ENCODE data around the gene AP4E1.
"Not testable (repeated sequence)": the region's sequence is repeated elsewhere in the genome, so short reads cannot be mapped to it uniquely, and the experiment has no call there.

AP4E1 gene

GRCh38 chr15:50888054-50888453 lies 20.4 kb upstream of the AP4E1 start:
- H3K4me3 ChIP-seq (ENCODE audit: low read depth, low read length): no peak overlapping the region
- DNase-seq (ENCODE audit: low read depth): no peak
- TF ChIP-seq, protein P1, sequence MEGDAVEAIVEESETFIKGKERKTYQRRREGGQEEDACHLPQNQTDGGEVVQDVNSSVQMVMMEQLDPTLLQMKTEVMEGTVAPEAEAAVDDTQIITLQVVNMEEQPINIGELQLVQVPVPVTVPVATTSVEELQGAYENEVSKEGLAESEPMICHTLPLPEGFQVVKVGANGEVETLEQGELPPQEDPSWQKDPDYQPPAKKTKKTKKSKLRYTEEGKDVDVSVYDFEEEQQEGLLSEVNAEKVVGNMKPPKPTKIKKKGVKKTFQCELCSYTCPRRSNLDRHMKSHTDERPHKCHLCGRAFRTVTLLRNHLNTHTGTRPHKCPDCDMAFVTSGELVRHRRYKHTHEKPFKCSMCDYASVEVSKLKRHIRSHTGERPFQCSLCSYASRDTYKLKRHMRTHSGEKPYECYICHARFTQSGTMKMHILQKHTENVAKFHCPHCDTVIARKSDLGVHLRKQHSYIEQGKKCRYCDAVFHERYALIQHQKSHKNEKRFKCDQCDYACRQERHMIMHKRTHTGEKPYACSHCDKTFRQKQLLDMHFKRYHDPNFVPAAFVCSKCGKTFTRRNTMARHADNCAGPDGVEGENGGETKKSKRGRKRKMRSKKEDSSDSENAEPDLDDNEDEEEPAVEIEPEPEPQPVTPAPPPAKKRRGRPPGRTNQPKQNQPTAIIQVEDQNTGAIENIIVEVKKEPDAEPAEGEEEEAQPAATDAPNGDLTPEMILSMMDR (IDR thresholded peaks at IDR 0.05; ENCODE audit: low read depth, low read length, missing control alignments): no peak

DNA sequence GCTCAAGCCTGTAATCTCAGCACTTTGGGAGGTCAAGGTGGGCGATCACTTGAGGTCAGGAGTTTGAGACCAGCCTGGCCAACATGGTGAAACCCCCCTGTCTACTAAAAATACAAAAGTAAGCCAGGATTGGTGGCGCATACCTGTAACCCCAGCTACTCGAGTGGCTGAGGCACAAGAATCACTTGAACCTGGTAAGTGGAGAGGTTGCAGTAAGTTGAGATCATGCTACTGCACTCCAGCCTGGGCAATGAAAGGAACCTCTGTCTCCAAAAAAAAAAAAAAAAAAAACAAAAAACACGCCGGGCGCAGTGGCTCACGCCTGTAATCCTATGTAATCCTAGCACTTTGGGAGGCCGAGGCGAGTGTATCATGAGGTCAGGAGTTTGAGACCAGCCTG lies 18.9 kb upstream of the AP4E1 start:
- TF ChIP-seq, protein P1 (IDR thresholded peaks at IDR 0.05; ENCODE audit: low read depth, low read length, missing control alignments): no peak
- H3K4me3 ChIP-seq (ENCODE audit: low read depth, low read length): no peak overlapping the region
- DNase-seq (ENCODE audit: low read depth): no peak

- H3K4me3 ChIP-seq (ENCODE audit: low read depth, low read length): no peak overlapping the region
- TF ChIP-seq, protein P1 (IDR thresholded peaks at IDR 0.05; ENCODE audit: low read depth, low read length, missing control alignments): no peak
- DNase-seq (ENCODE audit: low read depth): no peak
Measured at GRCh38 chr15:50890751-50891150, 17.7 kb upstream of the AP4E1 start.

DNA sequence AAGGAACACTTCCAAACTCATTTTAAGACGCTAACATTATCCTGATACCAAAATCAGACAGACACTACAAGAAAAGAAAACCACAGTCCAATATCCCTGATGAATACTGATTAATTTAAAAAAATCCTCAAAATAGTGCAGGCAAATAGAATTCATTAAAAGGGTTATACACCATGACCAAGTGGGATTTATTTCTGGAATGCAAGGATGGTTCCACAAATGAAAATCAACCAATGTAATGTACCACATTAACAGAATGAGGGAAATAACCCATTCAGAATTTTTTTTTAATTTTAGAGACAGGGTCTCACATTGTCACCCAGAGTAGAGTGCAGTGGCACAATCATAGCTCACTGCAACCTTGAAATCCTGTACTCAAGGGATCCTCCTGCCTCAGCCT lies 17.3 kb upstream of the AP4E1 start:
- TF ChIP-seq, protein P1 (IDR thresholded peaks at IDR 0.05; ENCODE audit: low read depth, low read length, missing control alignments): no peak

DNA sequence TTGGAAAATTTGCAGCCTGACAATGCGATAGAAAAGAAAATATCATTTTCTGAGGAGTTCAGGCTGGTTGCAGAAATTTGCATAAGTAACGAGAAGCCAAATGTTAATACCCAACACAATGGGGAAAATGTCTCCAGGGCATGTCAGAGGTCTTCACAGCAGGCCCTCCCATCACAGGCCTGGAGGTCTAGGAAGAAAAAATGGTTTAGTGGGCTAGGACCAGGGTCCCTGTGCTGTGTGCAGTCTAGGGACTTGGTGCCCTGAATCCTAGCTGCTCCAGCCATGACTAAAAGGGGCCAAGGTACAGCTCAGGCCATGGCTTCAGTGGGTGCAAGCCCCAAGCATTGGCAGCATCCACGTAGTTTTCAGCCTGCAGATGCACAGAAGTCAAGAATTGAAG lies 14.5 kb upstream of the AP4E1 start:
- DNase-seq (ENCODE audit: low read depth): no peak
- TF ChIP-seq, protein P1 (IDR thresholded peaks at IDR 0.05; ENCODE audit: low read depth, low read length, missing control alignments): no peak
- H3K4me3 ChIP-seq (ENCODE audit: low read depth, low read length): no peak overlapping the region

More for the DNA sequence above, 17.3 kb upstream of the AP4E1 start:
- H3K4me3 ChIP-seq (ENCODE audit: low read depth, low read length): no peak overlapping the region
- DNase-seq (ENCODE audit: low read depth): no peak

GRCh38 chr15:50901390-50901789 lies 7.1 kb upstream of the AP4E1 start:
- H3K4me3 ChIP-seq (ENCODE audit: low read depth, low read length); DNase-seq (ENCODE audit: low read depth): not testable (repeated sequence)

DNA sequence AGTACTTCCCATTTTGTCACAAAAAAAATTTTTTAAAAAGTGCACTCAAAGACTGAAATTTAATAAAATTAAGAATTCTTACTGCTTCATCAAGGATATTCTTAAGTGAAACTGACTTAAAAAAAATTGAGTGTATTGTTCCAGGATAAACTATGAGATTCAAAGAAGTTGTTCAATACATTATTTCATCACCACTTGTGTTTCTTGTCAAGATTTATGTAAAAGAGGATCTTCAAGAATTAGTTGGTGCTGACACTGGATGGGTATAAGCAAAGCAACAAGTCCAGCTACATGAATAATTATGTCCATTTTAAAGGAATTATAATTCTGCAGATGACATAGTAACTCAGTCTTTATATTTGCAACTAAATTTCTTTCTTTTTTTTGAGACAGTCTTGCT lies 4.3 kb upstream of the AP4E1 start:
- no peak for DNase-seq (ENCODE audit: low read depth)
- TF ChIP-seq, protein P1 (IDR thresholded peaks at IDR 0.05; ENCODE audit: low read depth, low read length, missing control alignments): no peak
- no peak overlapping the region for H3K4me3 ChIP-seq (ENCODE audit: low read depth, low read length)

DNA sequence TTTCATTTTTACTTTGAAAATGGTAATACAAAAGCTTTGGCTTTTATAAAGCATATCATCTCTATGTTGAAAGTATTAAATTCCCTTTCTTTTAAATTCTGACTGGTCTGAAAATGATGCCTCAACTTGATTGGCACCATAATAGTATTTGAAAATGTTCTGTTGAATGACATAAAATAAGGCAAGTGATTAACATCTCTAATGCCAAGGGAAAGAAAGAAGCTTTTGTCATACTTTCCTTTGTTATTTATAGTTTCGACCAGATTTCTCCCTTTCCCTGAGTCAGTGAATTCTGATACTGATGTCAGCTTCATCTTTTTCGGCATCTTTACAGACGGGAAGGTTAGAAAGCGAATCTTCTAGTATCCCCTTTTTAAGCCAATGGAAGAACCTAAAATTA lies 3.4 kb upstream of the AP4E1 start:
- H3K4me3 ChIP-seq (ENCODE audit: low read depth, low read length): no peak overlapping the region
- DNase-seq (ENCODE audit: low read depth): no peak
- TF ChIP-seq, protein P1 (IDR thresholded peaks at IDR 0.05; ENCODE audit: low read depth, low read length, missing control alignments): no peak
